ENCODE results near the gene DUS4L.

DNA sequence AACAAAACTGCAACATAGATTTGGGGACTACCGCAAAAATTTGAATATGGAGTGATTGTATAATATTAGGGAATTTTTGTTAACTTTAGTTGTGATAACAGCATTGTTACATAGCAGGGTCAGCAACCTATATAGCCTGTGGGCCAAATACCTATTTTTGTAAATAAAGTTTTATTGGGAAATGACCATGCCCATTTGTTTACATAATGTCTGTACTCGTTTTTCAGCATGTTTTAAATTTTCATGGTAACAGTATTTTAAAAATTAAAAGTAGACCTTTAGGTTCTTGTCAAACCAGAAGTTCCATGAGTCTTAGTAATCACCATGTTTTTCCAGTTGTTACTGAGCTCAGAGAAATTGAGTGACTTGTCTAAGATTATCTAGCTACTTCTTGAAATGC lies 20.9 kb downstream of the DUS4L start:
- TF ChIP-seq SIN3A (IDR thresholded peaks at IDR 0.05; ENCODE audit: borderline replicate concordance, insufficient read depth, low read length) (no peak), TAF1 (IDR thresholded peaks at IDR 0.05; ENCODE audit: borderline replicate concordance, insufficient read depth, low read length) (no peak)

Measured in PFSK-1 (cell line).